Dendritic cell treated with granulocyte-macrophage colony-stimulating factor and Interleukin-4, amounts not matched to agents 40 ng/mL and 50 ng/mL, for 4 days (primary cell): ENCODE results near the gene SLC10A7.

ENCODE experiments used
- H3K27ac Mint-ChIP-seq: one replicate; pipeline ENCODE4 v1.8.0; 2022; ENCODE audit warnings: mild to moderate bottlenecking, mixed read lengths
- H3K27me3 Mint-ChIP-seq: one replicate; pipeline ENCODE4 v1.8.0; 2022; ENCODE audit warnings: mild to moderate bottlenecking, mixed read lengths
- H3K36me3 Mint-ChIP-seq: one replicate; pipeline ENCODE4 v1.8.0; 2022; ENCODE audit warnings: low read depth, mixed read lengths
- H3K4me1 Mint-ChIP-seq: one replicate; pipeline ENCODE4 v1.8.0; 2022; ENCODE audit warnings: low read depth, mixed read lengths
- H3K4me3 Mint-ChIP-seq: one replicate; pipeline ENCODE4 v1.8.0; 2022; ENCODE audit warnings: mild to moderate bottlenecking, moderate library complexity, mixed read lengths
- H3K9me3 Mint-ChIP-seq: one replicate; pipeline ENCODE4 v1.8.0; 2022; ENCODE audit warnings: mixed read lengths
- intact Hi-C: fragments of 100-400 bp; cut with micrococcal nuclease; formaldehyde crosslinking; loops from one replicate; pipeline ENCODE4 v1.15.0; 2022

Gene SLC10A7

GRCh38 chr4:146343776-146344175, 178.0 kb downstream of the SLC10A7 start:
- Mint-ChIP-seq H3K27me3 (no peaks in the 10 kb centered on the region), H3K27ac (no peak overlapping the region), H3K9me3 (no peaks in the 10 kb centered on the region), H3K4me3 (no peak overlapping the region), H3K36me3 (no peaks in the 10 kb centered on the region), H3K4me1 (no peaks in the 10 kb centered on the region)
- intact Hi-C loops: loop anchor here (2.0 kb wide), 1 partner anchor 753 kb away; no protein-coding TSS in a partner anchor

GRCh38 chr4:146343199-146343598, 178.5 kb downstream of the SLC10A7 start:
- H3K4me3 Mint-ChIP-seq: no peak overlapping the region
- H3K9me3 Mint-ChIP-seq: no peaks in the 10 kb centered on the region
- H3K27me3 Mint-ChIP-seq: no peaks in the 10 kb centered on the region
- H3K36me3 Mint-ChIP-seq: no peaks in the 10 kb centered on the region
- H3K27ac Mint-ChIP-seq: no peak overlapping the region
- intact Hi-C loops: loop anchor here (2.0 kb wide), 1 partner anchor 754 kb away; no protein-coding TSS in a partner anchor
- H3K4me1 Mint-ChIP-seq: no peaks in the 10 kb centered on the region

GRCh38 chr4:146342600-146343192, 179.0 kb downstream of the SLC10A7 start:
- no peaks in the 10 kb centered on the region for H3K27me3 Mint-ChIP-seq
- H3K27ac Mint-ChIP-seq: no peak overlapping the region
- H3K36me3 Mint-ChIP-seq: no peaks in the 10 kb centered on the region
- H3K4me1 Mint-ChIP-seq: no peaks in the 10 kb centered on the region
- H3K4me3 Mint-ChIP-seq: no peak overlapping the region
- intact Hi-C loops: loop anchor here (1.0 to 2.0 kb wide), 2 partner anchors 574 to 754 kb away; no protein-coding TSS in a partner anchor
- H3K9me3 Mint-ChIP-seq: no peaks in the 10 kb centered on the region

- Mint-ChIP-seq H3K27ac (no peak overlapping the region), H3K9me3 (no peaks in the 10 kb centered on the region), H3K4me3 (no peak overlapping the region), H3K27me3 (no peaks in the 10 kb centered on the region), H3K36me3 (no peaks in the 10 kb centered on the region), H3K4me1 (peaks cover 5% of the 10 kb centered on the region)
- intact Hi-C loops: no loop called here
These were observed 180.9 kb downstream of the SLC10A7 start for GRCh38 chr4:146340798-146341197.

GRCh38 chr4:146338512-146338911, 183.2 kb downstream of the SLC10A7 start:
- H3K27me3 Mint-ChIP-seq: no peaks in the 10 kb centered on the region
- no peak overlapping the region for H3K4me3 Mint-ChIP-seq
- intact Hi-C loops: loop anchor here (10.0 kb wide), 1 partner anchor 244 kb away; no protein-coding TSS in a partner anchor
- no peaks in the 10 kb centered on the region for H3K9me3 Mint-ChIP-seq
- H3K4me1 Mint-ChIP-seq: peaks cover 5% of the 10 kb centered on the region
- no peaks in the 10 kb centered on the region for H3K36me3 Mint-ChIP-seq
- no peak overlapping the region for H3K27ac Mint-ChIP-seq

- Mint-ChIP-seq H3K27ac (no peak overlapping the region), H3K4me1 (peaks cover 5% of the 10 kb centered on the region), H3K36me3 (no peaks in the 10 kb centered on the region), H3K27me3 (no peaks in the 10 kb centered on the region), H3K9me3 (no peaks in the 10 kb centered on the region), H3K4me3 (no peak overlapping the region)
- intact Hi-C loops: loop anchor here (10.0 kb wide), 1 partner anchor 242 kb away; no protein-coding TSS in a partner anchor
These were observed 185.3 kb downstream of the SLC10A7 start for GRCh38 chr4:146336410-146336807.

GRCh38 chr4:146335763-146336409, 185.9 kb downstream of the SLC10A7 start:
- intact Hi-C loops: loop anchor here (10.0 kb wide), 1 partner anchor 241 kb away; no protein-coding TSS in a partner anchor
- Mint-ChIP-seq H3K4me3 (no peak overlapping the region), H3K27me3 (no peaks in the 10 kb centered on the region), H3K4me1 (peaks cover 5% of the 10 kb centered on the region), H3K36me3 (no peaks in the 10 kb centered on the region), H3K9me3 (no peaks in the 10 kb centered on the region), H3K27ac (no peak overlapping the region)

GRCh38 chr4:146334862-146335449, 186.8 kb downstream of the SLC10A7 start:
- H3K27me3 Mint-ChIP-seq: no peaks in the 10 kb centered on the region
- no peaks in the 10 kb centered on the region for H3K9me3 Mint-ChIP-seq
- no peak overlapping the region for H3K27ac Mint-ChIP-seq
- no peaks in the 10 kb centered on the region for H3K36me3 Mint-ChIP-seq
- intact Hi-C loops: loop anchor here (10.0 kb wide), 1 partner anchor 240 kb away; no protein-coding TSS in a partner anchor
- no peak overlapping the region for H3K4me3 Mint-ChIP-seq
- peaks cover 5% of the 10 kb centered on the region for H3K4me1 Mint-ChIP-seq

- H3K9me3 Mint-ChIP-seq: no peaks in the 10 kb centered on the region
- no peaks in the 10 kb centered on the region for H3K27me3 Mint-ChIP-seq
- peaks cover 5% of the 10 kb centered on the region for H3K4me1 Mint-ChIP-seq
- intact Hi-C loops: loop anchor here (10.0 kb wide), 1 partner anchor 239 kb away; no protein-coding TSS in a partner anchor
- no peaks in the 10 kb centered on the region for H3K36me3 Mint-ChIP-seq
- no peak overlapping the region for H3K27ac Mint-ChIP-seq
- H3K4me3 Mint-ChIP-seq: no peak overlapping the region
These were observed 187.9 kb downstream of the SLC10A7 start for GRCh38 chr4:146333895-146334262.

- intact Hi-C loops: loop anchor here (10.0 kb wide), 1 partner anchor 239 kb away; no protein-coding TSS in a partner anchor
These were observed 188.4 kb downstream of the SLC10A7 start for GRCh38 chr4:146333187-146333894.

GRCh38 chr4:146330392-146330791, 191.3 kb downstream of the SLC10A7 start:
- peaks cover 6% of the 10 kb centered on the region for H3K4me1 Mint-ChIP-seq
- H3K4me3 Mint-ChIP-seq: no peak overlapping the region
- no peaks in the 10 kb centered on the region for H3K9me3 Mint-ChIP-seq
- intact Hi-C loops: loop anchor here (10.0 kb wide), 1 partner anchor 236 kb away; no protein-coding TSS in a partner anchor
- no peaks in the 10 kb centered on the region for H3K27me3 Mint-ChIP-seq
- no peaks in the 10 kb centered on the region for H3K36me3 Mint-ChIP-seq
- no peak overlapping the region for H3K27ac Mint-ChIP-seq

More at GRCh38 chr4:146333187-146333894, 188.4 kb downstream of the SLC10A7 start:
- Mint-ChIP-seq H3K27ac (no peak overlapping the region), H3K36me3 (no peaks in the 10 kb centered on the region), H3K4me3 (no peak overlapping the region), H3K9me3 (no peaks in the 10 kb centered on the region), H3K27me3 (no peaks in the 10 kb centered on the region), H3K4me1 (peaks cover 10% of the 10 kb centered on the region)

GRCh38 chr4:146329050-146329716, 192.6 kb downstream of the SLC10A7 start:
- no peak overlapping the region for H3K4me3 Mint-ChIP-seq
- H3K27me3 Mint-ChIP-seq: no peaks in the 10 kb centered on the region
- H3K9me3 Mint-ChIP-seq: no peaks in the 10 kb centered on the region
- intact Hi-C loops: no loop called here
- H3K4me1 Mint-ChIP-seq: peaks cover 6% of the 10 kb centered on the region
- H3K27ac Mint-ChIP-seq: no peak overlapping the region
- no peaks in the 10 kb centered on the region for H3K36me3 Mint-ChIP-seq

GRCh38 chr4:146327859-146328650, 193.7 kb downstream of the SLC10A7 start:
- intact Hi-C loops: no loop called here
- H3K9me3 Mint-ChIP-seq: no peaks in the 10 kb centered on the region
- no peaks in the 10 kb centered on the region for H3K27me3 Mint-ChIP-seq
- no peaks in the 10 kb centered on the region for H3K36me3 Mint-ChIP-seq
- no peak overlapping the region for H3K27ac Mint-ChIP-seq
- peaks cover 6% of the 10 kb centered on the region for H3K4me1 Mint-ChIP-seq
- no peak overlapping the region for H3K4me3 Mint-ChIP-seq
